Heart left ventricle (tissue), 13 donors: ENCODE measurements around the gene SLC25A43.
"Not testable (repeated sequence)": the region's sequence is repeated elsewhere in the genome, so short reads cannot be mapped to it uniquely, and the experiment has no call there.

Source experiments
- CTCF ChIP-seq, 12 donors: fragments of 200-600 bp; sonication (generic) in 4 of 12; IDR thresholded peaks; one replicate each; pipeline versions ENCODE4 v1.5.0 to v1.8.0; 2018 to 2022; ENCODE audit warnings: antibody characterized with exemption in 12 of 12, mild to moderate bottlenecking in 5 of 12
- POLR2A ChIP-seq, 2 donors: fragments of 450-650 bp; IDR thresholded peaks; one replicate each; pipeline ENCODE4 v1.6.1; 2017; ENCODE audit warnings: antibody characterized with exemption in 2 of 2, mild to moderate bottlenecking in 2 of 2, moderate library complexity in 2 of 2
- donor health status: ischemic (EF 13 %, LVEDD 7.1; RV severe dilation, severe dysfunction).
- donor health status: DM: no; HTN: yes; CAD: no.
- donor health status: DM: no; HTN: no; CAD: no.
- donor health status: ischemic (EF 25% LVEDD 6.9; RV normal size, moderate dysfunction).
- donor health status: ischemic (EF 25% LVEDD 5.7; RV mildly dilated, moderate dysfunction).
- donor health status: ischemic (EF 35%, LVEDD 5.7; RV mildly dilated, moderate dysfunction).
- donor health status: nonischemic (EF 11% LVEDD 7.7; RV severe dilation, severe dysfunction).
- donor health status: DM: yes; HTN: yes; CAD: no.
- donor health status: PGD.
- donor health status: ischemic (EF 29% LVEDD 5.4; RV normal size, mild dysfunction).
- donor health status: nonischemic (EF 23%, LVEDD 6.1; RV moderate dilation, normal function).

- TF ChIP-seq CTCF, POLR2A (IDR thresholded peaks at IDR 0.05): not testable (repeated sequence)
Measured at GRCh38 chrX:119441295-119441694, 42.2 kb downstream of the SLC25A43 start.
